Mucosa of gallbladder (tissue), 1 donor: ENCODE results near the gene IZUMO2. TPM values are rescaled to one million over a fixed set of nuclear protein-coding genes. Genes with fewer than 3 reads are reported as not detected.
"Not testable (repeated sequence)": the region's sequence is repeated elsewhere in the genome, so short reads cannot be mapped to it uniquely, and the experiment has no call there.

Experiments
- DNase-seq: peaks from one replicate; pipeline ENCODE4 v3.0.0-alpha.2; 2020; ENCODE audit warnings: low spot score
- total RNA-seq: library from RNA; stranded (reverse); gene quantifications from one replicate; pipeline ENCODE4 v1.2.1, GENCODE V29; 2021
- donor health status: DM: no; HTN: no; CAD: no.

Gene IZUMO2
- total RNA-seq, 1 donor from 2014 or later, result not detected

DNA sequence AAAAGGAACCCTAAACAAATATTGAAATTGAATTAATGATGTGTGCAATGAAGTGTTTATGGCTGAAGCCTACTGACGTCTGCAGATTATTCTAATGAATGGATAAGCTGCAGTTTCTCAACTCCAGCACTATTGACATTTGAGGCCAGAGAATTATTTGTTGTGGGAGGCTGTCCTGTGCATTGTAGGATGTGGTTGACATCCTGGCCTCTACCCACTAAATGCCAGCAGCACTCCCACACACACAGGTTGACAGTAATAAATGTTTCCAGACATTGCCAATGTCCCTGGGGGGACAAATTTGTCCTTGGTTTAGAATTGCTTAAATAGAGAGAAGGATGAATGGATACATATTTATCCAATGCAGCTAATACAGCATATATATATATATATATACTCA is 21.1 kb upstream of the IZUMO2 start:
- no peak for DNase-seq

DNA sequence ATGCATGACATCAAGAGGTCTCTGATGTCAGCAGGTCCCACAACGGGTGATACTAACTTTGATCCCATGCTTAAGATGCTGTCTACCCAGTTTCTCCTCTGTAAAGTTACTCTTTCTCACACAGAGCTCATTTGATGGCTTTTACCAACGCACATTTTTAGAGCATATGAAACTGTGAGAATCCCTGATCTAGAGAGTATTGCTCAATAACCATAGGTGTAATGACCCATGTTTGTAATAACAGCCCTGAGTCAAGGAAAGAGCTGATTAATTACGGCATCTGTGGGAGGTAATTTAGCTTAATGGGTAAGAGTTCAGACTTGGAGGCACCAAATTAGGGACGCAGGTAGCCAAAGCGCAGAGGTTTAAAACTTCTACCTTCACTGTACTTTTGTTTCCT is 18.0 kb upstream of the IZUMO2 start:
- no peak for DNase-seq

DNA sequence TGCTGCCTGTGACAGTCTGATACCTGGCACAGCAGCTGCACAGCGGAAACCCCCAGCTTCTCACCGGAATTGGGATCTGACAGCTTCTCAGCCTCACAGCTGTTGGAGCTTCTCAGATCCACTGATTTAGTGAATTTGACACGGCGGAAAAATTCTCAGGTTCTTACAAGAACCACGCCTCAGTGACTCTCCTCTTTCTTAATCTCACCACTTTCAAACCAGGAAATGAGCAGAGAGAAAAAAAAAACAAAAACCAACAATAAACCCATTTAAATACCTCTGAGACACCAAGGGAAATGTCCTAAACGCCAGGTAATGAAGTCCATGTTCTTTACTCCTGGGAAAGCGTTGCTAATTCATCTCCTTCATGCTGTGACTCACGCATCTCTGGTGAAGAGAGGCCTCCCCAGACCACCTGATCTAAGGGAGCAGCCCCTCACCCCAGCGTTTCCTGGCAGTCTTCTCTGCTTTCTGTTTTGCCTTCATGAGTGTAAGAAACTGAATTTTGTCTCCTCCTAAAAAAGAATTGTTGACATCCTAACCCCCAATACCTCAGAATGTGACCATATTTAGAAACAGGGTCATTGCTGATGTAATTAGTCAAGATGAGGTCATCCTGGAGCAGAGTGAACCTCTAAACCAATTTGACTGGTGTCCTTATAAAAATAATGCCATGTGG is 15.9 kb upstream of the IZUMO2 start:
- no peak for DNase-seq

DNA sequence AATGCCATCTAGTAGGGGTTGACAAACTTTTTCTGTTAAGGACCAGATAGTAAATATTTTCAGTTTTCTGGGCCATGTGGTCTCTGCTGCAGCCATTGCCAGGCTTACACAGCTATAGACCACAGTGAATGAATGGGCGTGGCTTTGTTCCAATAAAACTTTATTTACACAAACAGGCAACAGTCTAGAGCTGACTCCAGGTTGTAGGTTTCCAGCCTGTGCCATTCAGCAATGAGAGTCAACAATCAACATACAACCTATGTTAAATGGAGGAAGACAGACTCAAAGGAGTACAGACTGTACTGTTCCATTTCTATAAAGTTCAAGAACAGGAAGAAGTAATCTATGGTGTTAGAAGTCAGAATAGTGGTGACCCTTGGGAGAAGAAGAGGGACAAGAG is 15.2 kb upstream of the IZUMO2 start:
- DNase-seq, result no peak

DNA sequence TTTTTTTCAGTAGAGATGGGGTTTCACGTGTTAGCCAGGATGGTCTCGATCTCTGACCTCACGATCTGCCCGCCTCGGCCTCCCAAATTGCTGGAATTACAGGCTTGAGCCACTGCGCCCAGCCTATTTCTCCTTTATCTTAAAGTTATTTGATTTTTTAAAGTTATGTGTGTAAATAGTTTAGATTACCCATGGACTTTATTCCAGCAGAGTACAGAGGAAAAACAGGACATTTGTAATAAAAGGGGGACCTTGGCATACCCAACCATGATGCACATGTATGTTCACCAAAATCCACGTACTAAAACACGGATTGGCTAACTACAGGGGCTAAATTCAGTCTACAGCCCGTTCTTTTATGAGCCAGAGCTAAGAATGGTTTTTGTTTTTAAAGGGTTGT is 13.7 kb upstream of the IZUMO2 start:
- no peak for DNase-seq

DNA sequence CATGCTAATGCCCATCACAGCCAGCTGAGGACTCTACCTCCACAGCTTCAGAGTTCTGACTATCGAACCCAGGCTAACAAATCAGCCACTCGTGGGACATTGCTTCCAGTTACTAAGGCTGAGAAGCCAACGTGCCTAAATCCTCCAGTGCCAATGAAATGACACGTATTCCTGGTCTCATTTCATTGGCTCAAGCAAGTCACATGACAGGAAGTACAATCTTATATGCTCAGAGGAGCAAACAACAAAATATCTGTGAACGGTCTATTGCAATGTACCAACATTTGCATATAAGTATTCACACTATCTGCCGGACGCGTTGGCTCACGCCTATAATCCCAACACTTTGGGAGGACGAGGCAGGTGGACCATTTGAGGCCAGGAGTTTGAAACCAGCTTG is 12.8 kb upstream of the IZUMO2 start:
- no peak for DNase-seq

DNA sequence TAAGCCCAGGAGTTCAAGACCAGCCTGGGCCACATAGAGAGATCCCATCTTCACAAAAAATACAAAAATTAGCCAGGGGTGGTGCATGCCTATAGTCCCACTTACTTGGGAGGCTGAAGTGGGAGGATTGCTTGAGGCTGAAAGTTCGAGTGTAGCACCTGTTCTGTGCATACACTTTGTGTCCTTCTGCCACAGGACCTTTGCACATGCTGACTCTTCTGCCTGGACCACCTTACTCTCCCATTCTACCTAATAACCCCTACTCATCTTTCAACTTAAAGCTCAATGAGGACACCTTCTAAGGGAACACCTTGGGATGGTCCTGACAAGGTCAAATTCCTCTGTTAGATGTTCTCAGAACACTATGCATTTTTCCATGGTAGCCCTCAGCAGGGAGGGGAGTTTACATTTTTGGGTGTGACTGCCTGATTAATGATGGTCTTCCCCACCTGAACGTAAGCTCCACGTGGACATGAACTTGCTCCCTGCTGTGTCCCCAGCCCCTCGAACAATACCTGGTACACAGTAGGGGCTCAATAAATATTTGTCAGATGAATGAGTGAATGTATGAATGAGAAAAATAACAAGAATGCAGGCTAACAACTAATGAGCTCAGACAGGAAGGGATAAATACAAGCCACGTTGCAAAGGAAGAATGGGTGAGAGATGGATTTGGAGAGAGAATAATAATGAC is 11.2 kb upstream of the IZUMO2 start:
- DNase-seq, result no peak

DNA sequence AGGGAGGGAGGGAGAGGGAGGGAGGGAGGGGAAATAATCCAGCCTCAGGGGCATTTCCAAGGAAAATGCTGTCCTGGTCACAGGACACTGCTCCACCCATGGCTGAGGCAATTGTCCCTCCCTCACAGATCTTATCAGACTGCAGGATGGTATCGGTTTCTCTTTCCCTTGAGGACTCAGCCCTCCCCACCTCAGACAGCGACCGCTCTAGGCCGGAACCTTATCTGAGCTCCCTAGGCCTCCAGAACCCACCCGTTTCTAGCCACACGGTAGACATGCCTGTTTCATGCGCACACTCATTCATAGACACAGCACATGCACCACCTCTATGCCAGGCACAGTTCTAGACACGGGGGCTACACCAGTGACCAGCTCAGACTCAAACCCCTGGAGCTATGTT is 10.0 kb upstream of the IZUMO2 start:
- peak; percentile 41 for DNase-seq

DNA sequence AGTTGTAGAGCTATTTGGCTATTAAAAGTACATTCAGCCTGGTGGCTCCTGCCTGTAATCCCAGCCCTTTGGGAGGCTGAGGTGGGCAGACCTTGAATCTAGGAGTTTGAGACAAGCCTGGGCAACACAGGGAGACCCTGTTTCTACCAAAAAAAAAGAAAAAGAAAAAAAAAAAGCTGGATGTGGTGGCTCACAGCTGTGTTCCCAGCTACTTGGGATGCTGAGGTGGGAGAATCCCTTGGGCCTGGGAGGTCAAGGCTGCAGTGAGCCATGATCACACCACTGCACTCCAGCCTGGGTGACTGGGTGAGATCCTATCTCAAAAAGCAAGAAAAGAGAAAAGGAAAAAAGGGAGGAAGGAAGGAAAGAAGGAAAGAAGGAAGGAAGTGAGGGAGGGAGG is 9.6 kb upstream of the IZUMO2 start:
- DNase-seq, result no peak

DNA sequence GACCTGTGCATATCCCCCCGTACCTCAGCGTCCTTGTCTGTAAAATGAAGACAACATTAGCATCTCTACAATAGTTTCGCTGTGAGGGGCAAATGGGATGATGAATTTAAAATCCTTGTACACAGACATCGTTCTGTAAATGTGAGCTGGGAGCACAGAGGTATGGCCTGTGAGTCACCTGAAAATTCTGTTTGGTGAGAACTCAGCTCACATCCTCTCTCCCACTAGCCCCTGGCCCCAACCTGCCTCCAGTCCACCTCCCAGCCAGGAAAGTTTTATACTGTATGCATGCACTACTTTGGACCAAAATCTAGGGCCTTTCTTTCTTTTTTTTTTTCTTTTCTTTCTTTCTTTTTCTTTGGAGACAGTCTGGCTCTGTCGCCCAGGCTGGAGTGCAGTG is 8.7 kb upstream of the IZUMO2 start:
- DNase-seq, result no peak

DNA sequence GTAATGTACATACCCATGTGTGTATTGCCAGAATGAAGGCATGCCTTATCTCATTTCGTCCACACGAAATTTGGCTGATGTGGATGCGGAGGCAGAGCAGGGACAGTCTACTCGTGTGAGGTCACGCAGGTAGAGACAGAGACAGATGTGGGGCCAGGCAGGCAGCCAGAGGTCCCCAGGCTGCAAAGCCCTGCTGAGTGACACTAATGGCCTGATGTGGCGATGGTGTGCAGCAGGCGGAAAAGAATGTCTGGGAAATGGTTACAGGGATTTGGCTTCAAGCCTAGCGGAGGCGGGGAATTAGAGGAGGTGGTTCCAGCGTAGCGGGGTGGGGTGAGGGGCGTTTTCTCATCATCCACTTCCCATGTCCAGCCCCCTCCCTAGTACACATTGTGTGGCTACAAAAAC is 4.2 kb upstream of the IZUMO2 start:
- DNase-seq, result no peak

DNA sequence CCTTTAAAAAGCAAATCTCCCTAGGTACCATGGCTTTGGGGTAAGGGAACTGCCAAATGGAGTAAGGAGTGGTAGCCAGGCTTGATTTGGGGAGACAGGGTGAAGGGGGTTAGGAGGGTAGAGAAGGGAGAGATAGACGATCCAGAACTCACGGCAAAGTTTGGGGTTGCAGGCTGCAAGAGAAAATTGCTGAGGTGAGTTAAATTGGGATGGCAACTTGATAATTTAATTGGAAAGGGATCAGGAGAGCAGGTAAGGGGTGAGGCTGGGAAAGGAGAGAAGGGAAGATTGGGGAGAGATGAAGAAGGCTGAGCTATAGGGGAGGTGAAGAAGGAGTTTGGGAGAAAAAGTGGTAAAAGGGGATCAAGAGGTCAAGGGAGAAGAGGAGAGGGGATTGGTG is 4.0 kb downstream of the IZUMO2 start:
- no peak for DNase-seq

DNA sequence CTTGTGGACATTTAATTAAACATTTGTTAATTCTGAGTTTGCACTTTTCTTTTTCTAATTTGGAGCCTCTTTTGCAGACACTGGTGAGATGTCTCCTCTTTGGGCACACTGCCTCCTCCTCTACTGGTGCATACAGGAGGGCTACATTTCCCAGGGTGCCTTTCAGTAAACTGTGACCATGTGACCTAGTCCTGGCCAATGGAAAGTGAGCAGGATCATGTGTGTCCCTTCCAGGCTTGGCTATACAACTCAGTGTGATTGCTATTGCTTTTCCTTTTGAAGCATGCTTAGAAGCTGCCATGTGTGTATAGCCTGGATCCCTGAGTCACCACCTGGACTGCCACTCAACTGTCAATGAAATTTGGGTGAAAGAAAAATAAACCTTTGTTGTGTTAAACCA is 4.5 kb downstream of the IZUMO2 start:
- DNase-seq, result no peak

DNA sequence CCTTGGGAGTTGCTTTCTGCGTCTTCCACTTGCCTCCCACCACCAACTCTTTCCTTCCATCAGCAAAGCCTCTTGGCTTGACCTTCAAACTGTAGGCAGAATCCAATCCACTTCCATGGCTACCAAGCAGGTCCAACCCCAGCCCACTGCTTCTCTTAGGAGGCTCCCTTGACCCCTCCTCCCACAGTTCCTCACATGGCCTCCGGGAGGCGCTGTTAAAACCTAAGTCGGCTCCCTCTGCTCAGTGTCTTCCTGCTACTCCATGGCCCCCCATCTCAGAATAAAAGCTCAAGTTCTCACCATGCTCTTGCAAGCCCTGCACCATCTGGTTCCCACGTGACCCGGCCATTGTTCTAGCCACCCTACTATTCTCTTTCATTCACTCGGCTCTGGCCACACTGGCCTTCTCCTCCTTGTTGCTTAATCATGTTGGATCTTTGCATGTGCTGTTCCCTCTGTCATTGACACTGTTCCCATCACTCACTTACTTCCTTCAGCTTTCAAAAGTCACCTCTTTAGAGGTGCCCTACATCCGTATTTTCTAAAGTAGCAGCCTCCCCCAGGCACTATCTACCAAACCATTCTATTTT is 7.5 kb downstream of the IZUMO2 start:
- DNase-seq, result no peak

DNA sequence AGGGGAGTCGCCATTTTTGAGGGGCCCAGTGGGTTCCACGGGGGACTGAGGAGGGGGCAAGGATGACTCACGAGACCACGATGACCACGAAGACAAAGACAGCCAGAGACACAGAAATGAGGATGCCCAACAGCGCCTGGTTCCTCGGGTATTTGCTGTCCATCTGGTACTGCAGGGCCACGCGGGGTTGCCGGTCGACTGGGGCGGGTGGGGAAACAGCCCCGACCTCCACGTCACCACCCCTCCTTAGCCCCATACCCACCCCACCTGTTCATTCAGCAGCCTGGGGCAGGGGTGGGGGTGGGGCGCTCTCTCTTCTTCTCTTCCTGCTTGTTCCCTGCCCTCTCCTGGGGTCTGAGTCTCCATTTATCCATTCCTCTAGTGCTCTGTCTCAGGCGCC is 8.6 kb downstream of the IZUMO2 start:
- no peak for DNase-seq

DNA sequence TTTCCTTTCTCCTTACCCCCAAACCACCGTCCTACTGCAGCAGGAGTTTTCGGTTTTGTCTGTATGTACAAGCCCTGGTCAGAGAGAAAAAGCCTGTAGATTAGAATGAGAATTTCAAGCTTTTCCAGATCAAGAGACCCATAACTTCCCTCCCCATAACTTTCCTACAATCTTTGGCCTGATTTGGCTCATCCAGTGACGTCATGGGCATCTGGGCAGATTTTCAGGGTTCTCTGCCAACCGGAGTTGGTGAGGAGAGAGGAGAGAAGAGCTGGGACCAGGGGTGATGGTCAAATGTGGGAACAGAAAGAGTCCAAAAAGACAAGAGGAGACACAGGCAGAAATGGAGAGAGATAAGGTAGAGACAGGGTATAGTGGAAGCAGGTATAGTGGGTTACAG is 10.5 kb downstream of the IZUMO2 start:
- no peak for DNase-seq

DNA sequence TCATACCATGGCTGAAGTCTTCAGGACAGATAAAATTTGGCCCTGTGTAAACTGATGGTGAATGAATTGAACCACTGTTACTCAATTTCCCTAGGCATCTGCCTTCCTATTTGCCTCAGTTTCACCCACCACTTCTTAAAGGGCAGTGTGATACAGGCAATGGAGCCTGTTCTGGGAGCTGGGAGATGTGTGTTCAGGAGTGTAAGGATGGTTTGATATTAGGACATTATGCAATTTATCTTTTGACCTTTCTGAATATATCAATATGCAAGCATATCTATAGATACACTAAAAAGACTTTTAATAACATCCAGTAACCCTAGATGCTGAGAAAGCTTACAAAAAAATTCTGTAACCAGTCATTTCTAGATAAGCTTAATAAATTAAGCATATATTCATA is 14.6 kb downstream of the IZUMO2 start:
- DNase-seq, result no peak

DNA sequence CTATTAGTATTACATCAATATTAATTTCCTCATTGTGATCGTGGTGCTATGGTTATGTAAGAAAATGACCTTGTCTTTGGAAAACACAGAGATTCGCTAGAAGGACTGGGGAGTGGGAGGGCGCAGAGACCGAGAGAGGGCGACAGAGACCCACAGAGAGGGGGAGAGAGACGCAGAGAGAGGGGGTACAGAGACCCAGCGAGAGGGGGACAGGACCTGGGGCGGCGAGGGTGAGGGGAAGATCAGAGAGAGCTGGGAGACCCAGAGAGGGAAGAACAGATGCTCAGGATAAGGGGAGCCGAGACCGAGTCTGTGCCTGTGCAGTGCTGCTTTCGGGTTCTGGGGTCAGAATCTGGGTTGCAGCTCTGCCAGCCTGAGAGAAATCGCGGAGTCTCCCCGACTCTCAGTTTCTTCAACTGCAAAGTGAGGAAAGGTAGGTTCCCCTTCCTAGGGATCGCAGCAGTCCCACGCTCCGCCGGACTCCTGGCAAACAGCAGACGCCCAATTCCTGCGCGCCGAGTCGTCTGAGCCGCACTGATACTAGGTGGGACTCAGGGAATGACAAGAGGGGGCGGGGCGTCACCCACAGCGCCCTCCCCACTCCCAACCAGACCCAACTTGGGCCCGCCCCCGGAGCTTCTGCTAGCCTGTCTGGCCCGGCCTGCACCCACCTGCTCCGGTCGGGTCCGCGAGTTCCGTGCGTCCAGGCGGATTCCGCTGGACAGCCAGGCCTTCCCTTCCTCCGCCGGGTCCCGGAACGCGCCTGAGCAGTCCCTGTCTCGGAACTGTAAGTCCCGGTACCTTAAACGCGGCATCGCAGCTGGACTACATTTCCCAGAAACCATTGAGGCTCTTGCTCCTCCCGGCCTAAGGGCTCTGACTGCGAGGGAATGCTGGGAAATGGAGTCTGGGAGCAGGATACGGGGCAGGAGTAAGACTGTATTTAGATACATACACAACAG is 15.3 kb downstream of the IZUMO2 start:
- DNase-seq, result peak; percentile 89

DNA sequence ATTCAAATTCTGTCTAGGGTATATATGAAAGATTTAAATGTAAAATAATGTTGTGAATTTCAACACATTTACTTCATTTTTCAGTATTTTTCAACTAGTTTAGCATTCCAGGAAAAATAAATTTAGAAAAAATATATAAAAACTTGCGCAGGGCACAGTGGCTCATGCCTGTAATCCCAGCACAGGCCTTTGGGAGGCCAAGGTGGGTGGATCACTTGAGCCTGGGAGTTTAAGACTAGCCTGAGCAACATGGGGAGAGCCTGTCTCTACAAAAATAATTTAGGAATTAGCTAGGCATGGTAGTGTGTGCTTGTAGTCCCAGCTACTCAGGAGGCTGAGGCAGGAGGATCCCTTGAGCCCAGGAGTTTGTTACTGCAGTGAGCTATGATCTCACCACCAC is 21.2 kb downstream of the IZUMO2 start:
- not testable (repeated sequence) for DNase-seq

DNA sequence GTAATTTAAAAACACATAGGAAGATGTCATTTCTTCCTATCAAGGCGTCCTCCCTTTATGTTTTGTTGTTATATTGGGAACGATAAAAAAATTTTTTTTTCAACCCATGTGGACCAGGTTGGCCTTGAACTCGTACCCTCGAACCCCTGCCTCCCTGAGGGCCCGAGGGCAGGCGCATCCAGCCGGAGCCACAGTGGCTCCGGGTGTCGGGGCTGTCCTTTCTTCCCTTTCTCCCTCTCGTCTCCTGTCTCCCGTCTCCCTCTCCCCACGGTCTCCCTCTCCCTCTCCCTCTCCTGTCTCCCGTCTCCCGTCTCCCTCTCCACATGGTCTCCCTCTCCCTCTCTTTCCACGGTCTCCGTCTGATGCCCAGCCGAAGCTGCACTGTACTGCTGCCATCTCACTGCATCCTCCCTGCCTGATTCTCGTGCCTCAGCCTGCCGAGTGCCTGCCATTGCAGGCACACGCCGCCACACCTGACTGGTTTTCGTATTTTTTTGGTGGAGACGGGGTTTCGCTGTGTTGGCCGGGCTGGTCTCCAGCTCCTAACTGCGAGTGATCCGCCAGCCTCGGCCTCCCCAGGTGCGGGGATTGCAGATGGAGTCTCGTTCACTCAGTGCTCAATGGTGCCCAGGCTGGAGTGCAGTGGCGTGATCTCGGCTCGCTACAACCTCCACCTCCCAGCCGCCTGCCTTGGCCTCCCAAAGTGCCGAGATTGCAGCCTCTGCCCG is 22.8 kb downstream of the IZUMO2 start:
- not testable (repeated sequence) for DNase-seq

DNA sequence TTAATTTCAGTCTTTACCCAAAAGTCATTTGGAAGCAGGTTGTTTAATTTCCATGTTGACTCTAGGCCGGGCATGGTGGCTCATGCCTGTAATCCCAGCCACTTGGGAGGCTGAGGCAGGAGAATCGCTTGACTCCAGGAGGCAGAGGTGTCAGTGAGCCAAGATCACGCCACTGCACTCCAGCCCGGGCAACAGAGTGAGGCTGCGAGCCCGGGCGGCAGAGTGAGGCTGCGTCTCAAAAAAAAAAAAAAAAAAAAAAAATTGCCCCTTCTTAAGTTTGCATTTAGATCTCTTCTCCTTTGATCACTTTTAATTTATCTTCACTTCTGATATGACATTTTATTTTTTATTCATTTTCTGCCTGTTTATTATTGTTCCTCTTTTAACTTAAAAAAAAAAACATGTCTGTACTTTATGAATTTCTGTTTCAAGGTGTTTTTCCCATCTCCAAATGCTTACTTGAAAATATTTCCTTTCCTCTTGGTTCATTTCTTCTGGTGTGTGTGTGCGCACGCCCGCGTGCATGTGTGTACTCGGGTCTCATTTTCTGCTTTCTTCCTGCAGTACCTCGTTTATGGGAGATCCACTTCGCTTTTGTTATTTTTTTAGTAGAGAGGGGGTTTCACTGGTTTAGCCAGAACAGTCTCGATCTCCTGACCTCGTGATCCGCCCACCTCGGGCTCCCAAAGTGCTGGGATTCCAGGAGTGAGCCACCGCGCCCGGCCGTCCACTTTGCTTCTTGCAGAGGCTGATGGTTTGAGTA is 26.3 kb downstream of the IZUMO2 start:
- DNase-seq, result peak; percentile 27
